HL-60 (cell line): ENCODE measurements around the gene ADGRL3.

ENCODE experiments used
- GABPA ChIP-seq: IDR thresholded peaks from 2 replicates; pipeline ENCODE4 v1.6.1; 2012; ENCODE audit warnings: low read depth
- POLR2AphosphoS5 ChIP-seq: IDR thresholded peaks from 2 replicates; pipeline ENCODE4 v1.6.1; 2012; ENCODE audit warnings: low read depth
- TF ChIP-seq, protein P1 (sequence below): IDR thresholded peaks from one replicate; pipeline ENCODE4 v1.5.1; 2011; ENCODE audit warnings: low read length, control low read depth, inconsistent platforms; ENCODE audit not compliant: insufficient read depth

- no peak for TF ChIP-seq POLR2AphosphoS5
- TF ChIP-seq, protein P1, sequence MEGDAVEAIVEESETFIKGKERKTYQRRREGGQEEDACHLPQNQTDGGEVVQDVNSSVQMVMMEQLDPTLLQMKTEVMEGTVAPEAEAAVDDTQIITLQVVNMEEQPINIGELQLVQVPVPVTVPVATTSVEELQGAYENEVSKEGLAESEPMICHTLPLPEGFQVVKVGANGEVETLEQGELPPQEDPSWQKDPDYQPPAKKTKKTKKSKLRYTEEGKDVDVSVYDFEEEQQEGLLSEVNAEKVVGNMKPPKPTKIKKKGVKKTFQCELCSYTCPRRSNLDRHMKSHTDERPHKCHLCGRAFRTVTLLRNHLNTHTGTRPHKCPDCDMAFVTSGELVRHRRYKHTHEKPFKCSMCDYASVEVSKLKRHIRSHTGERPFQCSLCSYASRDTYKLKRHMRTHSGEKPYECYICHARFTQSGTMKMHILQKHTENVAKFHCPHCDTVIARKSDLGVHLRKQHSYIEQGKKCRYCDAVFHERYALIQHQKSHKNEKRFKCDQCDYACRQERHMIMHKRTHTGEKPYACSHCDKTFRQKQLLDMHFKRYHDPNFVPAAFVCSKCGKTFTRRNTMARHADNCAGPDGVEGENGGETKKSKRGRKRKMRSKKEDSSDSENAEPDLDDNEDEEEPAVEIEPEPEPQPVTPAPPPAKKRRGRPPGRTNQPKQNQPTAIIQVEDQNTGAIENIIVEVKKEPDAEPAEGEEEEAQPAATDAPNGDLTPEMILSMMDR: no peak
- TF ChIP-seq GABPA: no peak
Measured at GRCh38 chr4:61763682-61764081, 563.6 kb downstream of the ADGRL3 start.
